Stimulated activated CD4-positive, alpha-beta T cell treated with anti-CD3 and anti-CD28 coated beads, TNF-alpha, amount 100 ng/mL, for 1 hour (primary cell): ENCODE data around the gene CD4.
A peak's percentile ranks its signal among the peaks of the same experiment; 100 is the strongest.

Experiments used
- DNase-seq, 3 donors: peaks; one replicate each; pipeline ENCODE4 v3.0.0-alpha.2; 2020; ENCODE audit warnings: low read depth in 3 of 3, low spot score in 1 of 3

CD4 gene

GRCh38 chr12:6813363-6813762, 24.0 kb downstream of the CD4 start:
- DNase-seq, result no peak

- no peak for DNase-seq
These were observed 27.3 kb downstream of the CD4 start for GRCh38 chr12:6816598-6816997.

- DNase-seq, result no peak
These were observed 27.8 kb downstream of the CD4 start for GRCh38 chr12:6817098-6817497.

- DNase-seq, result no peak
These were observed 28.4 kb downstream of the CD4 start for GRCh38 chr12:6817662-6818157.

- no peak for DNase-seq
These were observed 28.9 kb downstream of the CD4 start for GRCh38 chr12:6818222-6818621.

GRCh38 chr12:6818645-6819044, 29.3 kb downstream of the CD4 start:
- DNase-seq, result no peak

GRCh38 chr12:6819106-6820030, 30.0 kb downstream of the CD4 start:
- DNase-seq, result no peak

GRCh38 chr12:6820166-6820565, 30.8 kb downstream of the CD4 start:
- DNase-seq, result no peak

GRCh38 chr12:6821591-6822425, 32.5 kb downstream of the CD4 start, which contains the start of gene GPR162:
Gene GPR162 (plus strand): TSS chr12:6821821. CDS start chr12:6823899, 2,078 bp downstream.
- DNase-seq, result no peak

- DNase-seq, result no peak
These were observed 33.3 kb downstream of the CD4 start for GRCh38 chr12:6822426-6823135.

- DNase-seq, result no peak
These were observed 34.1 kb downstream of the CD4 start for GRCh38 chr12:6823182-6824084.

GRCh38 chr12:6824085-6824775, 34.9 kb downstream of the CD4 start:
- no peak for DNase-seq

- DNase-seq, result no peak
These were observed 35.6 kb downstream of the CD4 start for GRCh38 chr12:6824901-6825381.

- DNase-seq, result peak; percentile 47 to 81 (median 69)
These were observed 36.2 kb downstream of the CD4 start for GRCh38 chr12:6825398-6826124.

GRCh38 chr12:6826125-6826733, 36.9 kb downstream of the CD4 start:
- DNase-seq, result no peak

GRCh38 chr12:6826734-6827436, 37.6 kb downstream of the CD4 start:
- no peak for DNase-seq

GRCh38 chr12:6827437-6827911, 38.1 kb downstream of the CD4 start:
- peak in 1 of 3 donors; percentile 36 for DNase-seq
